ENCODE results near the gene KIF5A. TPM values are rescaled to one million over a fixed set of nuclear protein-coding genes. Genes with fewer than 3 reads are reported as not detected.

The KIF5A gene
- total RNA-seq, 2 donors from 2014 or later = 2.3 to 4.5 TPM

DNA sequence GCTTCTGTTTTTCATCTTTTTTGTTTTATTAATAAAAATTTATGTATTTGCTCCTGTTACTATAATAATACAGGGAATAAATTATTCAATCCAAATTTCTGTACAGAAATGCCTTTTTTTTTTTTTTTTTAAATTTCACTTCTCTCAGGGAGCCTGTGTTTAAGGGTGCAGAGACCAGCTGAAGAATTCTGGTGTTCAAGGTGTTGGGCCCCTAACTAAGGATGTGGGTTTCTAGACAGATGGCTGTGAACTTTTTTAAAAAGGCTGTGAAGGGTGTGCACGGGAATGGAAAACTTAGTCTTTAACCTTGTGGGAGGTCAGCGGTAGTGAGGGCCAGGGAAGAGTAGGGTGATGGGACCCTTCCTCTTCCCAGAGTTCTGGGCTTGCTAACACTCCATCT, 53.5 kb downstream of the KIF5A start:
- H3K4me3 ChIP-seq (ENCODE audit: low read length) = no peak overlapping the region
- TF ChIP-seq, protein P1, sequence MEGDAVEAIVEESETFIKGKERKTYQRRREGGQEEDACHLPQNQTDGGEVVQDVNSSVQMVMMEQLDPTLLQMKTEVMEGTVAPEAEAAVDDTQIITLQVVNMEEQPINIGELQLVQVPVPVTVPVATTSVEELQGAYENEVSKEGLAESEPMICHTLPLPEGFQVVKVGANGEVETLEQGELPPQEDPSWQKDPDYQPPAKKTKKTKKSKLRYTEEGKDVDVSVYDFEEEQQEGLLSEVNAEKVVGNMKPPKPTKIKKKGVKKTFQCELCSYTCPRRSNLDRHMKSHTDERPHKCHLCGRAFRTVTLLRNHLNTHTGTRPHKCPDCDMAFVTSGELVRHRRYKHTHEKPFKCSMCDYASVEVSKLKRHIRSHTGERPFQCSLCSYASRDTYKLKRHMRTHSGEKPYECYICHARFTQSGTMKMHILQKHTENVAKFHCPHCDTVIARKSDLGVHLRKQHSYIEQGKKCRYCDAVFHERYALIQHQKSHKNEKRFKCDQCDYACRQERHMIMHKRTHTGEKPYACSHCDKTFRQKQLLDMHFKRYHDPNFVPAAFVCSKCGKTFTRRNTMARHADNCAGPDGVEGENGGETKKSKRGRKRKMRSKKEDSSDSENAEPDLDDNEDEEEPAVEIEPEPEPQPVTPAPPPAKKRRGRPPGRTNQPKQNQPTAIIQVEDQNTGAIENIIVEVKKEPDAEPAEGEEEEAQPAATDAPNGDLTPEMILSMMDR (conservative IDR thresholded peaks at IDR 0.05) = no peak
- H3K4me1 ChIP-seq (ENCODE audit: control insufficient read depth, insufficient read depth, low read length) = peaks cover 7% of the 10 kb centered on the region
- Mint-ChIP-seq H3K4me3 (peak overlapping the region; percentile 83), H3K27me3 (ENCODE audit: insufficient read depth) (no peaks in the 10 kb centered on the region), H3K36me3 (ENCODE audit: low read depth) (peaks cover 51% of the 10 kb centered on the region), H3K9me3 (no peaks in the 10 kb centered on the region), H3K4me1 (peaks cover 18% of the 10 kb centered on the region), H3K27ac (peak overlapping the region; percentile 95)
- WGBS, 2 experiments (ENCODE audit: insufficient coverage in 1 of 2, insufficient read length in 1 of 2) = 82 to 92% methylated on average over 2 of the region's 2 CpGs
- no peak overlapping the region for H3K27ac ChIP-seq (ENCODE audit: low read depth, low read length)
- peaks cover 46% of the 10 kb centered on the region for H3K36me3 ChIP-seq (ENCODE audit: control insufficient read depth, insufficient read depth, low read length)
- no peak overlapping the region for H3K9ac ChIP-seq (ENCODE audit: extremely low read depth, low read length, poor library complexity, severe bottlenecking)
- no peaks in the 10 kb centered on the region for H3K9me3 ChIP-seq (ENCODE audit: control insufficient read depth, low read length)
- DNase-seq = no peak
- H3K27me3 ChIP-seq (ENCODE audit: control insufficient read depth, insufficient read depth, low read length, poor library complexity, severe bottlenecking) = no peaks in the 10 kb centered on the region

DNA sequence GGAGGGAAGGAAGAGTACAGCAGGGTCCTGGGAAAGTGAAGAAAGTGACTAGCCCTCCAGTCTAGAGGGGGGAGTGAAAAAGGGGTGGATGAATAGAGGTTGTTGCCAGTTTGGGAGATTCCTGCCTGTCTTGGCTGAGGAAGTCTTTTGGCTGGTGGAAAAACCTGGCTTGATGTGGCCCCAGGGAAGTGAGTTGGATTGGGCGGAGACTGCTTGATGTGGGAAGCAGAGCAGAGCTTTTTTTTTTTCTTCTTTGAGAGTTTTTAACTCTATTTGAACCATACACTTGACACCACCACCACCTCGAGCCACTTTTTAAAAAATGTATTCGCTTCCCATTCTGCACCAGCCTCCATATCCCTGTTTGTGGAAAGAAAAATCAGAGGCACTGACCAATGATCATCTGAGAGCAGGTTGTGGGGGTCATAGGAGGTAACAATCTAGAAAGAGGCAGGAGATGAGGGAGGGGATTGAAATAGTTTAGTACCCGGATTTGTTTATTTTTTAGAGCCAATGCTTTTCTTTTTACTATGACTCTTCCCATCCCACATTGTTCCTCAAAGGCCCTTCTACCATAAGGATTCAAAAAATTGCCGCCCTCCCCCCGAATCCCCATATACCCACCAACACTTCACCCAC, 54.1 kb downstream of the KIF5A start:
- peak overlapping the region; percentile 82 for H3K4me3 ChIP-seq (ENCODE audit: low read length)
- H3K36me3 ChIP-seq (ENCODE audit: control insufficient read depth, insufficient read depth, low read length) = peaks cover 45% of the 10 kb centered on the region
- H3K4me1 ChIP-seq (ENCODE audit: control insufficient read depth, insufficient read depth, low read length) = peaks cover 7% of the 10 kb centered on the region
- 36% methylated on average over 4 of the region's 6 CpGs; no CpG with 5 or more reads in 1 of the 2 experiments for WGBS, 2 experiments (ENCODE audit: insufficient coverage in 1 of 2, insufficient read length in 1 of 2)
- H3K27me3 Mint-ChIP-seq (ENCODE audit: insufficient read depth) = no peaks in the 10 kb centered on the region
- peak overlapping the region; percentile 95 for H3K27ac Mint-ChIP-seq
- peak; percentile 83 for DNase-seq
- peak overlapping the region; percentile 60 for H3K9ac ChIP-seq (ENCODE audit: extremely low read depth, low read length, poor library complexity, severe bottlenecking)
- TF ChIP-seq, protein P1 (conservative IDR thresholded peaks at IDR 0.05) = no peak
- no peak overlapping the region for H3K27ac ChIP-seq (ENCODE audit: low read depth, low read length)
- H3K9me3 Mint-ChIP-seq = no peaks in the 10 kb centered on the region
- no peaks in the 10 kb centered on the region for H3K9me3 ChIP-seq (ENCODE audit: control insufficient read depth, low read length)
- H3K36me3 Mint-ChIP-seq (ENCODE audit: low read depth) = peaks cover 51% of the 10 kb centered on the region
- peaks cover 18% of the 10 kb centered on the region for H3K4me1 Mint-ChIP-seq
- H3K4me3 Mint-ChIP-seq = peak overlapping the region; percentile 83
- no peaks in the 10 kb centered on the region for H3K27me3 ChIP-seq (ENCODE audit: control insufficient read depth, insufficient read depth, low read length, poor library complexity, severe bottlenecking)

DNA sequence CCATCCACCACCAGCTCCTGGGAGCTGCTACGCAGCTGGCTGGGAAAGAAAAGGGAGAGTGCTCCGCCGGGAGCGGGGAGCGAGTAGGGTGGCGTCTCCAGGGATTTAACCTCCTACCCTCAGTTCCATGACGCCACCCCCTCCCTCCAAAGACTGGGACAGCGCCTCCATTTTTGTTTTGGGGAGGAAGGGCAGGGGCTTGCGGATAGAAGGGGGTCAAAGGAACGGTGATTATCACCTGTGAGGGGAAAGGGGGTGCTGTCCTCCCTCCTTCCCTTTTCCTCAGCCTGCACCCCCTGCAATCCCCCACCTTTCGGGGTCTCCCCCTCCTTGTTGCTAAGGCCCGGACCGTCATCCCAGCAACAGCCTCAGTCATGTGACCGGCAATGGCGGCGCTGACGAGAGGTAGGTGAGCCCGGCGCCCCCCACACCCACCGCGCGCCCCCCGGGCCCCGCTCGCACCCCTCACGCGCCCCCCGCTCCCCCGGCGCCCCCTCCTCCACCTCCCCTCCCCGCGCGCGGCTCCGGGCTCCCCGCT, 54.7 kb downstream of the KIF5A start, which contains the start of gene DTX3:
Gene DTX3 (plus strand): TSS at position 371 of the 538 bp plus-strand sequence. CDS start 1,694 bp downstream, outside the sequence.
- H3K36me3 Mint-ChIP-seq (ENCODE audit: low read depth) = peaks cover 46% of the 10 kb centered on the region

More for the DNA sequence above, 54.7 kb downstream of the KIF5A start, which contains the start of gene DTX3:
- Histone ChIP-seq H3K27me3 (ENCODE audit: control insufficient read depth, insufficient read depth, low read length, poor library complexity, severe bottlenecking) (peaks cover 3% of the 10 kb centered on the region), H3K9me3 (ENCODE audit: control insufficient read depth, low read length) (no peaks in the 10 kb centered on the region), H3K4me3 (ENCODE audit: low read length) (peak within 1 kb of the TSS; percentile 85), H3K9ac (ENCODE audit: extremely low read depth, low read length, poor library complexity, severe bottlenecking) (peak within 1 kb of the TSS; percentile 60), H3K27ac (ENCODE audit: low read depth, low read length) (peak within 1 kb of the TSS; percentile 68), H3K4me1 (ENCODE audit: control insufficient read depth, insufficient read depth, low read length) (peaks cover 7% of the 10 kb centered on the region), H3K36me3 (ENCODE audit: control insufficient read depth, insufficient read depth, low read length) (peaks cover 39% of the 10 kb centered on the region)
- Mint-ChIP-seq H3K9me3 (no peaks in the 10 kb centered on the region), H3K27me3 (ENCODE audit: insufficient read depth) (peaks cover 5% of the 10 kb centered on the region), H3K4me1 (peaks cover 23% of the 10 kb centered on the region), H3K27ac (peak within 1 kb of the TSS; percentile 95), H3K4me3 (peak within 1 kb of the TSS; percentile 83)
- whole genome bisulfite sequencing, 2 experiments (ENCODE audit: insufficient coverage in 1 of 2, insufficient read length in 1 of 2) = 3% methylated on average over 19 of the region's 36 CpGs; no CpG with 5 or more reads in 1 of the 2 experiments
- peak; percentile 87 for DNase-seq
- TF ChIP-seq, protein P1 (conservative IDR thresholded peaks at IDR 0.05) = no peak

Measured in endodermal cell (in vitro differentiated cells).